IMR-90 (cell line): ENCODE measurements around the gene ADAMTS18. TPM values are rescaled to one million over a fixed set of nuclear protein-coding genes. Genes with fewer than 3 reads are reported as not detected.

Experiments
- ATAC-seq: fragments of 200-7000 bp; cut with Tn5 transposase; 2 replicates; pipeline ENCODE4 v1.9.1; 2020; ENCODE audit warnings: low read depth, mild to moderate bottlenecking, moderate library complexity
- BruUV-seq: library from RNA; stranded (reverse); fragments of 400-500 nt; replicated peaks from 2 replicates; lab custom pipeline; 2021; lab: Mats Ljungman, UMichigan
- CTCF ChIA-PET: fragments of 300-600 bp; formaldehyde crosslinking; extraction: SDS; loops from one replicate; lab custom pipeline; 2021; ENCODE audit warnings: antibody characterized with exemption; lab: Yijun Ruan, JAX
- POLR2A ChIA-PET: fragments of 300-600 bp; sonication (Branson Sonifier 250); formaldehyde crosslinking; loops from one replicate; lab custom pipeline; 2022; ENCODE audit warnings: antibody characterized with exemption; ENCODE audit not compliant: unreplicated experiment; lab: Charles Lee
- DNase-seq: peaks from one replicate; pipeline ENCODE4 v3.0.0; 2013
- H2AFZ ChIP-seq: replicated peaks from 2 replicates; pipeline ENCODE3; 2013; ENCODE audit warnings: low read length, mild to moderate bottlenecking; ENCODE audit not compliant: poor library complexity
- H2AK5ac ChIP-seq: 2 replicates; pipeline ENCODE4 v1.6.1; 2013; ENCODE audit warnings: low read depth, low read length, inconsistent platforms
- H2AK9ac ChIP-seq: replicated peaks from 2 replicates; pipeline ENCODE3; 2013; ENCODE audit warnings: mild to moderate bottlenecking, low read depth, low read length, moderate library complexity; ENCODE audit not compliant: poor library complexity
- H2BK120ac ChIP-seq: 2 replicates; pipeline ENCODE4 v1.6.1; 2013; ENCODE audit warnings: low read depth, low read length, inconsistent platforms
- H2BK15ac ChIP-seq: 3 replicates; pipeline ENCODE4 v1.6.1; 2013; ENCODE audit warnings: low read depth, low read length, inconsistent platforms
- H2BK20ac ChIP-seq: 2 replicates; pipeline ENCODE4 v1.6.1; 2013; ENCODE audit warnings: low read depth, mild to moderate bottlenecking, inconsistent platforms, low read length, moderate library complexity
- H2BK5ac ChIP-seq: 2 replicates; pipeline ENCODE4 v1.6.1; 2013; ENCODE audit warnings: mild to moderate bottlenecking, low read depth, low read length, inconsistent platforms; ENCODE audit not compliant: poor library complexity, severe bottlenecking
- H3K14ac ChIP-seq: replicated peaks from 2 replicates; pipeline ENCODE4 v1.6.1; 2013; ENCODE audit warnings: low read depth, low read length, inconsistent platforms
- H3K18ac ChIP-seq: 2 replicates; pipeline ENCODE4 v1.6.1; 2013; ENCODE audit warnings: low read depth, low read length, control low read depth
- H3K23ac ChIP-seq: 2 replicates; pipeline ENCODE4 v1.6.1; 2013; ENCODE audit warnings: low read depth, low read length, inconsistent platforms
- H3K27ac ChIP-seq: 2 replicates; pipeline ENCODE4 v1.5.1; 2013; ENCODE audit warnings: mild to moderate bottlenecking, control low read depth, low read length; ENCODE audit not compliant: insufficient read depth
- H3K27me3 ChIP-seq: 2 replicates; pipeline ENCODE4 v1.6.1; 2013; ENCODE audit warnings: low read length; ENCODE audit not compliant: control insufficient read depth, insufficient read depth
- H3K36me3 ChIP-seq: 2 replicates; pipeline ENCODE4 v1.6.1; 2013; ENCODE audit warnings: low read length, mixed read lengths; ENCODE audit not compliant: control insufficient read depth, insufficient read depth
- H3K4ac ChIP-seq: 2 replicates; pipeline ENCODE4 v1.6.1; 2013; ENCODE audit warnings: low read depth, low read length, inconsistent platforms
- H3K4me1 ChIP-seq: 2 replicates; pipeline ENCODE4 v1.6.1; 2013; ENCODE audit warnings: low read length, mixed read lengths; ENCODE audit not compliant: control insufficient read depth, insufficient read depth
- H3K4me2 ChIP-seq: 2 replicates; pipeline ENCODE4 v1.6.1; 2013; ENCODE audit warnings: low read depth, mild to moderate bottlenecking, control low read depth, low read length, moderate library complexity
- H3K4me3 ChIP-seq: 2 replicates; pipeline ENCODE4 v1.5.1; 2013; ENCODE audit warnings: low read depth, mild to moderate bottlenecking, control low read depth, low read length, moderate library complexity; ENCODE audit not compliant: insufficient read depth
- H3K56ac ChIP-seq: 2 replicates; pipeline ENCODE4 v1.6.1; 2013; ENCODE audit warnings: low read length, inconsistent platforms; ENCODE audit not compliant: insufficient read depth; ENCODE audit errors: extremely low read depth
- H3K79me1 ChIP-seq, 2 experiments: 2 replicates each; pipeline ENCODE4 v1.6.1; 2013; ENCODE audit warnings: low read length in 2 of 2, inconsistent platforms in 1 of 2, low read depth in 1 of 2
- H3K9ac ChIP-seq: 2 replicates; pipeline ENCODE4 v1.6.1; 2013; ENCODE audit warnings: low read depth, low read length, control low read depth
- H3K9me1 ChIP-seq: 2 replicates; pipeline ENCODE4 v1.6.1; 2013; ENCODE audit warnings: low read length, inconsistent platforms; ENCODE audit not compliant: insufficient read depth
- H3K9me3 ChIP-seq: 2 replicates; pipeline ENCODE4 v1.6.1; 2013; ENCODE audit warnings: low read length; ENCODE audit not compliant: control insufficient read depth, insufficient read depth
- H4K20me1 ChIP-seq: 2 replicates; pipeline ENCODE4 v1.6.1; 2013; ENCODE audit warnings: low read length, inconsistent platforms; ENCODE audit not compliant: insufficient read depth
- H4K5ac ChIP-seq: 2 replicates; pipeline ENCODE4 v1.6.1; 2013; ENCODE audit warnings: mild to moderate bottlenecking, low read depth, low read length, control low read depth
- H4K8ac ChIP-seq, 2 experiments: 2 replicates each; pipeline ENCODE4 v1.6.1; 2013; ENCODE audit warnings: low read depth in 2 of 2, low read length in 2 of 2, control low read depth in 1 of 2, inconsistent platforms in 1 of 2
- H4K91ac ChIP-seq: 2 replicates; pipeline ENCODE4 v1.6.1; 2013; ENCODE audit warnings: low read depth, low read length, inconsistent platforms; ENCODE audit not compliant: insufficient read depth
- RCOR1 ChIP-seq: IDR thresholded peaks from 2 replicates; pipeline ENCODE4 v1.6.1; 2012; ENCODE audit warnings: mild to moderate bottlenecking, low read length, improper control_type of control experiment; ENCODE audit not compliant: insufficient replicate concordance
- WGBS, 2 experiments: methylation state at CpG; one replicate each; pipeline versions ENCODE4 v1.1.5 to v1.1.7; 2013; ENCODE audit warnings: missing lambda C conversion rate in 2 of 2; ENCODE audit not compliant: insufficient read length in 1 of 2; ENCODE audit errors: extremely low coverage in 2 of 2; 5-methylcytosine and 5-hydroxymethylcytosine counted together
- dilution Hi-C: fragments of 300-500 bp; cut with HindIII; formaldehyde crosslinking; loops from one replicate; pipeline ENCODE4 v1.14.3; 2018; ENCODE audit warnings: low sequenced_read_pairs; ENCODE audit not compliant: unreplicated experiment
- in situ Hi-C: fragments of 300-500 bp; cut with MboI; formaldehyde crosslinking; loops from 3 replicates; pipeline ENCODE4 v1.14.3; 2019; ENCODE audit warnings: low sequenced_read_pairs, inconsistent platforms, mixed read lengths
- intact Hi-C: fragments of 100-400 bp; cut with micrococcal nuclease; formaldehyde crosslinking; loops from 2 replicates; pipeline ENCODE4 v1.10.0; 2022
- polyA plus RNA-seq, 3 experiments: library from polyadenylated mRNA; depleted of rRNA; stranded (reverse); fragments of >200 nt; gene quantifications; 2 replicates each; pipeline ENCODE4 v1.2.3, GENCODE V29; 2012; ENCODE audit warnings: low replicate concordance in 1 of 3
- total RNA-seq: library from RNA; depleted of rRNA; stranded (reverse); fragments of >200 nt; gene quantifications from 2 replicates; pipeline ENCODE4 v1.2.3, GENCODE V29; 2012
- TF ChIP-seq, protein P1 (sequence below): conservative IDR thresholded peaks from 2 replicates; pipeline ENCODE4 v1.5.1; 2012; ENCODE audit warnings: mild to moderate bottlenecking, low read depth, low read length, improper control_type of control experiment

The ADAMTS18 gene
- total and polyA plus RNA-seq, 2 of the 4 experiments (the other 2 are of a cell fraction): not detected

DNA sequence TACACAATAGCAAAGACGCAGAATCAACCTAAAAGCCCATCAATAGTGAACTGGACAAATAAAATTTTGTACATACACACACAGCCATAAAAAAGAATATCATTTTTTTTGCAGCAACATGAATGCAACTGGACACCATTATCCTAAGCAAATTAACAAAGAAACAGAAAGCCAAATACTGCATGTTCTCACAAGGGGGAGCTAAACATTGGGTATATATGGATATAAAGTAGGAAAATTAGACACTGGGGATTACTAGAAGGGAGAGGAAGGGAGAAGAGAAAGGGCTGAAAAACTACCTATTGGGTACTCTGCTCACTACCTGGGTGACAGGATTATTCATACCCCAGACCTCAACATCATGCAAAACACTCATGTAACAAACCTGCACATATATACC lies 28.2 kb downstream of the ADAMTS18 start:
- Histone ChIP-seq H2BK15ac (no peak overlapping the region), H2AFZ (no peak overlapping the region), H2AK9ac (no peak overlapping the region), H3K27me3 (no peaks in the 10 kb centered on the region), H2BK20ac (no peak overlapping the region), H4K20me1 (no peaks in the 10 kb centered on the region), H3K18ac (no peak overlapping the region), H3K79me1 (no peaks in the 10 kb centered on the region), H2BK120ac (no peak overlapping the region), H3K4me3 (no peak overlapping the region), H3K9ac (no peak overlapping the region), H3K23ac (no peak overlapping the region), H3K56ac (no peak overlapping the region), H3K4me1 (no peaks in the 10 kb centered on the region), H2BK5ac (no peak overlapping the region), H2AK5ac (no peak overlapping the region), H3K9me1 (no peaks in the 10 kb centered on the region), H3K14ac (no peak overlapping the region), H4K8ac (no peak overlapping the region), H3K4ac (no peak overlapping the region), H3K36me3 (no peaks in the 10 kb centered on the region), H3K9me3 (no peaks in the 10 kb centered on the region), H3K4me2 (no peak overlapping the region), H4K91ac (no peak overlapping the region), H3K27ac (no peak overlapping the region), H4K5ac (no peak overlapping the region)
- CTCF ChIA-PET: no interaction called here
- in situ Hi-C loops (no loop called here), dilution Hi-C loops (no loop called here), intact Hi-C loops (loop anchor here (1.0 kb wide), 2 partner anchors 170 to 178 kb away; no protein-coding TSS in a partner anchor)
- no CpG with 5 or more reads among the region's 1 CpG for WGBS, 2 experiments
- ATAC-seq (no peak), DNase-seq (peak; percentile 1)
- POLR2A ChIA-PET: no interaction called here
- TF ChIP-seq RCOR1: no peak
- TF ChIP-seq, protein P1, sequence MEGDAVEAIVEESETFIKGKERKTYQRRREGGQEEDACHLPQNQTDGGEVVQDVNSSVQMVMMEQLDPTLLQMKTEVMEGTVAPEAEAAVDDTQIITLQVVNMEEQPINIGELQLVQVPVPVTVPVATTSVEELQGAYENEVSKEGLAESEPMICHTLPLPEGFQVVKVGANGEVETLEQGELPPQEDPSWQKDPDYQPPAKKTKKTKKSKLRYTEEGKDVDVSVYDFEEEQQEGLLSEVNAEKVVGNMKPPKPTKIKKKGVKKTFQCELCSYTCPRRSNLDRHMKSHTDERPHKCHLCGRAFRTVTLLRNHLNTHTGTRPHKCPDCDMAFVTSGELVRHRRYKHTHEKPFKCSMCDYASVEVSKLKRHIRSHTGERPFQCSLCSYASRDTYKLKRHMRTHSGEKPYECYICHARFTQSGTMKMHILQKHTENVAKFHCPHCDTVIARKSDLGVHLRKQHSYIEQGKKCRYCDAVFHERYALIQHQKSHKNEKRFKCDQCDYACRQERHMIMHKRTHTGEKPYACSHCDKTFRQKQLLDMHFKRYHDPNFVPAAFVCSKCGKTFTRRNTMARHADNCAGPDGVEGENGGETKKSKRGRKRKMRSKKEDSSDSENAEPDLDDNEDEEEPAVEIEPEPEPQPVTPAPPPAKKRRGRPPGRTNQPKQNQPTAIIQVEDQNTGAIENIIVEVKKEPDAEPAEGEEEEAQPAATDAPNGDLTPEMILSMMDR: peak; percentile 16; the same call in 1 of the 2 replicates
- BruUV-seq: no TSS peak
